Amygdala (tissue), 56 donors: Measurements from ENCODE around the gene CDH13.
A peak's percentile ranks its signal among the peaks of the same experiment; 100 is the strongest.

ENCODE experiments used
- DNase-seq, 56 donors: peaks; one replicate each; lab custom pipeline; 2025; lab: John Stamatoyannopoulos, UW

Gene CDH13

DNA sequence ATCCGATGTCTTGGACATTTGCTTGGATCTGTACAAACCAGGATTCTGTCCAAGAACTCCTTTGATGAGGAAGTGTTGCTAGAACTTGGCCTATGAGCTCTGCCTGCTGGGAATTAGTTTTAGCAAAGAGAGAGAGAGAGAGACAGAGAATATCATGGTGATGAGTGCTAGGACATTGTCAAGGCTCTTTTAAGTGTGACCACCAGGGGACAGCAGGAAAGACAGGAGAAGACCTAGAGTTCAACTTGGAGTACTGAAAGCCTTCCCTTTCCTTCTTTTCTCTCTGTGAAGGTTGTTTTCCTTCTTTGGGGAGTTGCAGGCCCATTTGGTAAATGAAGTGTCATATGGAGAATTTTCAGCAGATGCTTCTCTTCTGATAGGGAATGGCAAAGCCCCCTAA is 791.8 kb downstream of the CDH13 start:
- DNase-seq: no peak

- no peak for DNase-seq
Measured at GRCh38 chr16:83420206-83420760, 793.5 kb downstream of the CDH13 start.

- no peak for DNase-seq
Measured at GRCh38 chr16:83433201-83433600, 806.4 kb downstream of the CDH13 start.

- DNase-seq: no peak
Measured at GRCh38 chr16:83437036-83437435, 810.3 kb downstream of the CDH13 start.

DNA sequence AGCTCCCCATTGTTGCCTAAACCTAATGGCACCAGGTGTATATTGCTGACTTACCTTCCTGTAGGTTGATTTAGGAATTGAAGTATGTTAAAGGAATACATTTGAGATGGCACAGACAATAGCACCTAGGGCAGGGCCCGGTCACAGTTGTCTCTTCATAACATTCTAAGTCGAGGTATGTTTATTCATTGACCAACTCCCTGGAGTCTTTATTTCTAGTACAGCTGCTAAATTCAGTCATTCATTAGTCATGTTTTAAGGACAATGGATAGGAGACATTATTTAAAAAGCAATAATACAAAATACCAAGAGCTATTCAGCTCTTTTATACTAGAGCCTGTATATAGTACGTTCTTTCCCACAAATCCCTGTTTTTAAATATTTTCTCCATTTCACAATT is 811.6 kb downstream of the CDH13 start:
- no peak for DNase-seq

GRCh38 chr16:83439412-83439811 is 812.6 kb downstream of the CDH13 start:
- DNase-seq: no peak

DNA sequence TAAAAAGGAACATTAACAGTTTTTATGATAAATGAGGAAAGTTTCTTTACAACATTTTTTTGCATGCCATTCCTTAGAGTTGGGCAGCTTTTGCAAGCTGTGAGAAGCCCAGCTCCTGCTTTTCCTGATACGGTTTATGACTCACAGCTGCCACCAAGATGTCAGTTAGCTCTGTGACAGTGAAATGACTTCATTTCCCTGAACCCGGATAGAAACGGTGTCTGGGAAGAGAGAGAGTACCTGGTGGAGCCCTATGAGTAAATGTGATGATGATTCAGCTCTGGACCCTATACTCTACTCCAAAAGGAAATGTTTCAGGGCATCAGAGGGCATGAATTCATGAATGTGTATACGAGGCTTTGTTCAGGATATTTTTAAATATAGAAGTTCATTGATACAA is 814.7 kb downstream of the CDH13 start:
- peak in 3 of 56 donors; percentile 2 to 9 (median 3) for DNase-seq

DNA sequence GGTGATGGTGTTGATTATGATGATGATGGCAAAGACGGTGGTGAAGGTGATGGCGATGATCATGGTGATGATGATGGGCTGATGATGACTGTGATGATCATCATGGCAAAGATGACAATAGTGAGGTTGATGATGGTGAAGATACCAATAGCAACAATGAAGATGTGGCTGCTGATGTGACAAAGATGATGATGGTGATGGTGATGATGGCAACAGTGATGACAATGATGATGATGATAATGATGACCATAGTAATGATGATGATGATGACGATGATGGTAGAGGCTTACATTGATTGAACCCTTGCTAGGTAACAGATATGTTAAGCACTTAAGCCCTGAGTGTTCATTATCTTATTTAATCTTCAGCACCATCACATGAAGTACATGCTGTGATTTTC is 817.2 kb downstream of the CDH13 start:
- DNase-seq: no peak

- no peak for DNase-seq
Measured at GRCh38 chr16:83447560-83447959, 820.8 kb downstream of the CDH13 start.

GRCh38 chr16:83449861-83450260 is 823.1 kb downstream of the CDH13 start:
- no peak for DNase-seq

DNA sequence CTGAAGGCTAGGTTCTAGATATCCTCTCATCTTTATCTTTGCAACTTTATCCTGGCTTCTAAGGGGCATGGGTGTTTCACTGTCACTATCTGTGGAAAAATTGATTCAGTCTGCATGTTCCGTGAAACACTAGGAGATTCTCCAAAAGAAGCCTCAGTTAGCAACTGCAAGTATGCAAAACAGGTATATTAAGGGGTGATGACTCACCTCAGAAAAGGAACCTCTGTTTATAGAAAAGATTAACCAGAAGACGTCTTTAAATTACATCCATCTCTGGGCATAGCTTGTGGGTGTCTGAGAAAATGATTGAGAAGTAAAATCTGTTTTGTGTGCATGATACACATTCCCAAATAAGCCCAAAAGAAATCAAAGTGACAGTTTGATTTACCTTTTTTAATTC is 827.2 kb downstream of the CDH13 start:
- DNase-seq: no peak

DNA sequence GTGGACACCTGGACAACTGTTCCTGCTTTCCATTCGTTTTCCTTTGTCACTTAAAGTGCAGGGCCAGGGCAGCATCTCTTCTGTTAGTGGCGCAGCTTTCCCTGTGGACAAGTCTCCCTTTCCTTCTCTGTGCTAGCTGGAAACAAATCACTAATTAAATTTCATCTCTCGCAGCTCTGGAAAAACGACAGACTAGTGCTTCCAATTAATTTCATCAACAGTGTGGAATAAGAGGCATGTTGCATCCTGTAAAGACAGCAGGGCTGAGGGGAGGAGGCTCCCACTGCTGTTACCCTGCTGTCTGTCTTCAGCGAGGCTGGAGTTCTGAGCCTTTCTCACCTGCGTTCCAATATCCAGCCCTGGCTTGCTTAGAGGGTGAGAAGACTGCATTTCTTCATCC is 828.9 kb downstream of the CDH13 start:
- DNase-seq: peak in 1 of 56 donors; percentile 4

DNA sequence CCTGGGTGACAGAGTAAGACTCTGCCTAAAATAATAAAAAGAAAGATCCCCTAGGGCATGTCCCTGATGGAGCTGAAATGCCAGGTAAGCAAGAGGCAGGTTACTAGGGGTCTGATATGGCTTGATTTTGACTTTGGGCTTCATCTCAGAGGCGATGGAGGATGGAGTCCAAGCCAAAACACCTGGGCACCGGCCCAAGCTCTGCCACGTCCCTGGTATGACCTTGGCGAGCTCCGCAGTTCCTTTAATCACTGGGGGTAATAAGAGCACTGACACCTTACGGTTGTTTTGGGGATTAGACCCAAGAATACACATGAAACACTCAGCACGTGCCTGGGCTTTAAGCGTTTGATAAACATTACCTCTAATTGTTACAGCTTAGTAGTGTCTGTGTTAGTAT is 830.2 kb downstream of the CDH13 start:
- no peak for DNase-seq

DNA sequence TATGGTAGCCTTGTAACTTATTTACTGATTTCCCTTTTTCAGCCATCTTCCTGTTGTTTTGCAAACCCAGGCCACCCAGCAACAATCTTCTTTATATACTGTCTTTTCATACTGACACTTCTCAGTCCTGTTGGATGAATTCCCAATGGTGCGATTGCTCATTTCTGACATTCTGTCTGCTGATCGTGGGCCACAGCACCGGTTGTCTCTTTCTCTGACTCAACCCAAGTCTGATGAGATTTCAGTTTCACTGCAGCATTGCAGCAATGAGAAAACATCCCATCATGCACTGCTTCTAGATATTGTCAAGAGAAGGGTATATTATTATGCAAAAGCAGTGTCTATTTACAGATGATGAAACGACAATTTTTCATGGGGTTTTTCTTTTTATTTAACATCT is 831.8 kb downstream of the CDH13 start:
- DNase-seq: peak in 4 of 56 donors; percentile 2 to 21 (median 6)

DNA sequence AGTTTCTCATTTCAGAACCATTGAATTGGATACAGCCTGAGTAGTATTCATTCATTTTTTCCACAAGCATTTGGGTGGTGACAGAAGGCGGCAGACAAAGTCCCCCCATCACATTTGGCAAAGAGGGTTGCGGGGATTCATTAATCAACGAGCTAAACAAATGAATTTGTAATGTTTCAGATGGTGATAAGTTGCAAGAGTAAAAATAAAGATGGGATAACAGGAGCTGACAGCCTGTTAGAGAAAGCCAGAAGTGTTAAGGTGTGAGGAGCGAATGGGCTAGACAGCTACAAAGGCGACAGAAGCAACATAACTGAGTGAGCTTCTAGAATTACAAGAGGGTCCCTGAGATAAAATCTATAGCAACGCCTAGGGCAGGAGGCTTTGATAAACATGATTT is 838.2 kb downstream of the CDH13 start:
- DNase-seq: no peak

DNA sequence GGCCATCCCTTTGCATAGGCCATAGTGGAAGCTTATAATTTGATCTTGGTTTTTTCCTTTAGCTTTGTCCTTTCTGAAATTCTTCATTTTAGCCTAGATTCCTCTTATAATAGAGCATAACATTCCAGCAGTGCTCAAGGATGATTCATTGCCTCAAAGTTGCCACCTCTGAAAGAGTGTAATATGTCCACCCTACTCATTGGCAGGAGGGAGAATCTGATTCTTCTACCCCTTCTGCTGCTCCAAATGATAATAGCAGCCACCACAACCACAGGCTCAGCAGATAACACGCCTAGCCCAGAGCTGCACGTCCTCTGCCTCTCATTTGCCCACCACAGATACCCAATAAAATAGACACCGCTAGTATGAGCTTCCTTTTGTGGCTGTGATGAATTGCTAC is 843.6 kb downstream of the CDH13 start:
- DNase-seq: no peak

- DNase-seq: no peak
Measured at GRCh38 chr16:83472776-83473501, 846.2 kb downstream of the CDH13 start.

DNA sequence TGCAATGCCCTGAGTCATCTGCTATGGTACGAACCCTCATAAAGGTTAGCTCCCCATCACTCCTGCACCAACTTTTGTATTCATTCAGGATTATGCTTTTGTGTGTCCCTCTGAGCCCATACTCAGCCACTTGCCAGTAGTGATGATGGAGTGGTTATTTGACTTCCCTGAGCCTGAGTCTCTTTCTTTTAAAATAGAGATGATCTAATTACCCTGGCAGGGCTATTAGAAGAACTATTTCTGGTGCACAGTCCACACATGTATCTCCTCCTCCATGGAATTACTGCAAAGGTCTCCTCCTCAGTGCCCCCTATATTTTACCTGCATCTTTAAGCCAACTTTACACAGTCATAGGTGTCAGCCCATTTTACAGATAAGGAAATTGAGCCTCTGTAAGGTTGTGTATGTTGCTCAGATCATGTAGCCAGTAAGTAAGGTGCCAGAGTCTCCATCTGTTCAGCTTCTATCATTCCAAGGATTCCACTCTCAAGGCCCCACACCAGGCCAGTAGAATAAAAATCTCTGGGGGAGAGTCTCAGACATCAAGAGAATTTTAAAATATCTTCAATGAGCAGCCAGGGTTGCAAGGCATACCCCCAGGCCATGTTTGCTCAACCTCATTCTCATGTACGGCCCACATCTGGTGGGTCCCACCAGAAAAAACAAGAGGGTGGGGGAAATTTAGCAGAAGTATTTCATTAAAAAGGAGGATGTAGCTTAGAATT is 847.3 kb downstream of the CDH13 start:
- DNase-seq: no peak

- no peak for DNase-seq
Measured at GRCh38 chr16:83475108-83475507, 848.3 kb downstream of the CDH13 start.

- no peak for DNase-seq
Measured at GRCh38 chr16:83481589-83481988, 854.8 kb downstream of the CDH13 start.

- DNase-seq: no peak
Measured at GRCh38 chr16:83482545-83483162, 855.9 kb downstream of the CDH13 start.
